Loucy (cell line): ENCODE measurements around the gene GNPAT.

Source experiments
- H2AFZ ChIP-seq: fragments of 200-600 bp; sonication (generic); 2 replicates; pipeline ENCODE4 v1.6.0; 2016; ENCODE audit warnings: antibody characterized with exemption, mild to moderate bottlenecking, low read length, moderate library complexity
- H3F3A ChIP-seq: fragments of 200-600 bp; 2 replicates; pipeline ENCODE4 v1.6.0; 2016; ENCODE audit warnings: antibody characterized with exemption, low read depth, mild to moderate bottlenecking
- H3K27me3 ChIP-seq: fragments of 200-600 bp; sonication (generic); 2 replicates; pipeline ENCODE4 v1.6.1; 2014; ENCODE audit warnings: low read length, mild to moderate bottlenecking; ENCODE audit not compliant: insufficient read depth, poor library complexity, severe bottlenecking
- H3K36me3 ChIP-seq: fragments of 200-600 bp; sonication (generic); 2 replicates; pipeline ENCODE4 v1.6.1; 2016; ENCODE audit warnings: low read length; ENCODE audit not compliant: insufficient read depth
- H3K4me1 ChIP-seq: fragments of 200-600 bp; sonication (generic); 2 replicates; pipeline ENCODE4 v1.5.1; 2014; ENCODE audit warnings: low read length, mild to moderate bottlenecking; ENCODE audit not compliant: insufficient read depth, poor library complexity, severe bottlenecking
- H3K4me2 ChIP-seq: fragments of 200-600 bp; sonication (generic); 2 replicates; pipeline ENCODE4 v1.6.0; 2014; ENCODE audit warnings: antibody characterized with exemption, low read length, low read depth, mild to moderate bottlenecking; ENCODE audit not compliant: poor library complexity, severe bottlenecking
- H3K4me3 ChIP-seq: fragments of 200-600 bp; sonication (generic); 2 replicates; pipeline ENCODE4 v1.5.1; 2014; ENCODE audit warnings: low read length, mild to moderate bottlenecking, mixed read lengths; ENCODE audit not compliant: poor library complexity, severe bottlenecking
- H3K79me2 ChIP-seq: fragments of 200-600 bp; sonication (generic); 2 replicates; pipeline ENCODE4 v1.6.1; 2014; ENCODE audit warnings: low read length; ENCODE audit not compliant: insufficient read depth
- H3K9ac ChIP-seq: fragments of 200-600 bp; sonication (generic); 2 replicates; pipeline ENCODE4 v1.6.0; 2014; ENCODE audit warnings: mild to moderate bottlenecking, low read depth, low read length, moderate library complexity; ENCODE audit not compliant: poor library complexity, severe bottlenecking
- H3K9me2 ChIP-seq: fragments of 200-600 bp; sonication (generic); replicated peaks from 2 replicates; pipeline ENCODE4 v1.6.1; 2016; ENCODE audit warnings: low read depth, low read length, mixed read lengths
- H3K9me3 ChIP-seq: fragments of 200-600 bp; sonication (generic); 2 replicates; pipeline ENCODE4 v1.6.1; 2014; ENCODE audit warnings: mild to moderate bottlenecking, antibody characterized with exemption, low read length, low read depth; ENCODE audit not compliant: insufficient read depth
- H4K20me1 ChIP-seq: fragments of 200-600 bp; sonication (generic); 2 replicates; pipeline ENCODE4 v1.6.0; 2014; ENCODE audit warnings: antibody characterized with exemption, low read length, mild to moderate bottlenecking; ENCODE audit not compliant: insufficient read depth, poor library complexity, severe bottlenecking
- EZH2phosphoT487 ChIP-seq: fragments of 200-600 bp; IDR thresholded peaks from 2 replicates; pipeline ENCODE4 v1.6.1; 2018; ENCODE audit warnings: antibody characterized with exemption, mild to moderate bottlenecking, moderate library complexity, borderline replicate concordance
- TF ChIP-seq, protein P1 (sequence below): fragments of 200-600 bp; sonication (generic); conservative IDR thresholded peaks from 2 replicates; pipeline ENCODE4 v1.5.1; 2014; ENCODE audit warnings: mild to moderate bottlenecking, antibody characterized with exemption, low read length

GNPAT gene

DNA sequence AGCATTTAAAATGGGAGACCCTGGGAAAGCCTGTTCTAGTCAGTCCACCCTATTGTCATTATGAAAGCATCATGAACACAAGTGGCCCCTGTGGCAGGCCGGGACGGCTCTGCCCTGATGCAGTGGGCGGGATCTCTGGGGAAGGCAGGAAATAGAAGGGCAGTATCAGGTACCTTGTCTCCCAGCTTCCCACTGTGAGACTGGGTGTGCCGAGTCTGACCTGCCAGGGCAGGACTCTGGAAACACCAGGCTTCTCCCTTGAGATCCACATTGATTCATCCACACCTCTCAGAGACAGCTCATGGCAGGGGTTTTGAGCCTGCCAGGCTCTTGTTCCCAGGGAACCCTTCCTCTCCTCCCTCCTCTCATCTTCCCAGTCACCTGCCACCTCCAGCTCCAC, 24.5 kb upstream of the GNPAT start:
- no peak overlapping the region for H3K4me2 ChIP-seq
- TF ChIP-seq, protein P1, sequence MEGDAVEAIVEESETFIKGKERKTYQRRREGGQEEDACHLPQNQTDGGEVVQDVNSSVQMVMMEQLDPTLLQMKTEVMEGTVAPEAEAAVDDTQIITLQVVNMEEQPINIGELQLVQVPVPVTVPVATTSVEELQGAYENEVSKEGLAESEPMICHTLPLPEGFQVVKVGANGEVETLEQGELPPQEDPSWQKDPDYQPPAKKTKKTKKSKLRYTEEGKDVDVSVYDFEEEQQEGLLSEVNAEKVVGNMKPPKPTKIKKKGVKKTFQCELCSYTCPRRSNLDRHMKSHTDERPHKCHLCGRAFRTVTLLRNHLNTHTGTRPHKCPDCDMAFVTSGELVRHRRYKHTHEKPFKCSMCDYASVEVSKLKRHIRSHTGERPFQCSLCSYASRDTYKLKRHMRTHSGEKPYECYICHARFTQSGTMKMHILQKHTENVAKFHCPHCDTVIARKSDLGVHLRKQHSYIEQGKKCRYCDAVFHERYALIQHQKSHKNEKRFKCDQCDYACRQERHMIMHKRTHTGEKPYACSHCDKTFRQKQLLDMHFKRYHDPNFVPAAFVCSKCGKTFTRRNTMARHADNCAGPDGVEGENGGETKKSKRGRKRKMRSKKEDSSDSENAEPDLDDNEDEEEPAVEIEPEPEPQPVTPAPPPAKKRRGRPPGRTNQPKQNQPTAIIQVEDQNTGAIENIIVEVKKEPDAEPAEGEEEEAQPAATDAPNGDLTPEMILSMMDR: no peak
- TF ChIP-seq EZH2phosphoT487: no peak
- no peaks in the 10 kb centered on the region for H3K79me2 ChIP-seq
- no peaks in the 10 kb centered on the region for H3K9me3 ChIP-seq
- H3K4me3 ChIP-seq: no peak overlapping the region
- H2AFZ ChIP-seq: 0 out of 2 replicates have a peak overlapping the region, but pooled peaks have one; percentile 28
- no peak overlapping the region for H3K9ac ChIP-seq
- peaks cover 5% of the 10 kb centered on the region for H3K4me1 ChIP-seq
- no peaks in the 10 kb centered on the region for H3F3A ChIP-seq
- no peaks in the 10 kb centered on the region for H3K27me3 ChIP-seq
- no peaks in the 10 kb centered on the region for H3K36me3 ChIP-seq
- no peaks in the 10 kb centered on the region for H4K20me1 ChIP-seq
- no peaks in the 10 kb centered on the region for H3K9me2 ChIP-seq

DNA sequence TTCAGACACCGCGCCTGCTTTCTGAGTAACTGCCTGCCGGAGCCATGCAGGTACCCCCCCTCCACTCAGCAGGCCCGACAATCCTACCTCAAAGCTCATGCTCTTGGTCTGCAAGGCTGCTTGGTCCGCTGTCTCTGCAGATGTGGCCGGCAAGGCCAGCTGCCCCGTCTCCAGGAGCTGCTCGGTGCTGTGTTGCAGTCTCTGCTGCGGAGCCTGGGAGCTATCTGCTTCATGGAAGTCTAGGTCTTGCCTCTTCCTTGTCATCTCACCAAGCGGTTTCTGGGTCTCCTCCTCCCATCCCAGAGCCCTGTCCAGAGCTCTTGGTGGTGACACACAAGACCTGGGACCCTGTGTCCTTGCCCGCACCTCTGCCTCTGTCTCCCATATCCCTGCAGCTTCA, 24.0 kb upstream of the GNPAT start:
- Histone ChIP-seq H3F3A (no peaks in the 10 kb centered on the region), H3K9ac (no peak overlapping the region), H3K4me3 (no peak overlapping the region), H4K20me1 (no peaks in the 10 kb centered on the region), H3K79me2 (no peaks in the 10 kb centered on the region), H2AFZ (no peak overlapping the region), H3K4me1 (no peaks in the 10 kb centered on the region), H3K9me2 (no peaks in the 10 kb centered on the region), H3K4me2 (no peak overlapping the region), H3K9me3 (no peaks in the 10 kb centered on the region), H3K27me3 (no peaks in the 10 kb centered on the region), H3K36me3 (no peaks in the 10 kb centered on the region)
- TF ChIP-seq, protein P1: no peak
- TF ChIP-seq EZH2phosphoT487: no peak

DNA sequence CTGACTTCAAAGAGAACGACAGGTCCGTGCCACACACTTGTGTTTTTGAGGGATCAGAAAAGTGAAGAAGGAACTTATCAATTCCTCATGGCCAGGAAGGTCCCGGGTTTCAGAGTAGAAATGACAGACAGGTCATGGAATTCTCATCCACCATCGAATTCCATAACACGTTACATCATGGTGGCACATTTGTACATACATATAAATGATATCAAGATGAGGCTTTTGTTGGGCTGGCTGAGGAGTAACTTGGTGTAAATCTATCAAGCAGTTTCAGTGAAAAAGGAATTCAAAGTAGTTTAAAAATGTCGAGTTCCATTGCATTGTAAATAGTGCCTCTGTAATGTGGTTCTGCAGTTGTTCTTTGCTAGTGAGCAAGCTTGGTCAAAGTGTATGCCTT, 22.9 kb upstream of the GNPAT start:
- no peaks in the 10 kb centered on the region for H3K79me2 ChIP-seq
- H3K4me1 ChIP-seq: no peaks in the 10 kb centered on the region
- H3K9me2 ChIP-seq: no peaks in the 10 kb centered on the region
- no peaks in the 10 kb centered on the region for H3K36me3 ChIP-seq
- TF ChIP-seq, protein P1: no peak
- no peak for TF ChIP-seq EZH2phosphoT487
- H3K9me3 ChIP-seq: no peaks in the 10 kb centered on the region
- no peaks in the 10 kb centered on the region for H4K20me1 ChIP-seq
- no peaks in the 10 kb centered on the region for H3K27me3 ChIP-seq
- H3K4me2 ChIP-seq: no peak overlapping the region
- no peak overlapping the region for H3K9ac ChIP-seq
- H3F3A ChIP-seq: no peaks in the 10 kb centered on the region
- no peak overlapping the region for H2AFZ ChIP-seq
- H3K4me3 ChIP-seq: no peak overlapping the region
